HepG2 (cell line): Measurements from ENCODE around the gene NEURL4. TPM values are rescaled to one million over a fixed set of nuclear protein-coding genes. Genes with fewer than 3 reads are reported as not detected.

ENCODE experiments used
- ARHGAP35 ChIP-seq: sonication (generic); formaldehyde crosslinking; IDR thresholded peaks from 2 replicates; pipeline ENCODE4 v1.9.0; 2022; ENCODE audit warnings: mild to moderate bottlenecking, inconsistent platforms, moderate library complexity, missing genetic modification reagents, borderline replicate concordance
- CBX5 ChIP-seq: sonication (generic); formaldehyde crosslinking; IDR thresholded peaks from 2 replicates; pipeline ENCODE4 v1.4.0; 2020; ENCODE audit warnings: missing genetic modification reagents, borderline replicate concordance
- EED ChIP-seq: sonication (generic); formaldehyde crosslinking; IDR thresholded peaks from 2 replicates; pipeline ENCODE4 v1.5.0; 2020; ENCODE audit warnings: mild to moderate bottlenecking, missing genetic modification reagents
- GABPA ChIP-seq, 2 experiments: IDR thresholded peaks; 2 replicates each; pipeline ENCODE4 v1.6.1; 2011 to 2016; ENCODE audit warnings: low read depth in 2 of 2, low read length in 1 of 2, missing biosample characterization in 1 of 2, missing genetic modification characterization in 1 of 2
- HNRNPH1 ChIP-seq: fragments of 200-400 bp; formaldehyde crosslinking; optimal IDR thresholded peaks from 2 replicates; pipeline ENCODE3; 2017; ENCODE audit warnings: mild to moderate bottlenecking, low read depth, low read length
- ISX ChIP-seq: sonication (generic); formaldehyde crosslinking; conservative IDR thresholded peaks from 2 replicates; pipeline ENCODE4 v1.5.0; 2020; ENCODE audit warnings: missing genetic modification reagents
- KLF13 ChIP-seq: sonication (generic); formaldehyde crosslinking; IDR thresholded peaks from 2 replicates; pipeline ENCODE4 v1.4.0; 2020; ENCODE audit warnings: mild to moderate bottlenecking, missing genetic modification reagents
- MAX ChIP-seq: IDR thresholded peaks from 2 replicates; pipeline ENCODE4 v1.6.1; 2012; ENCODE audit warnings: inconsistent platforms
- MLLT10 ChIP-seq: sonication (generic); formaldehyde crosslinking; IDR thresholded peaks from 2 replicates; pipeline ENCODE4 v1.4.0; 2020; ENCODE audit warnings: missing genetic modification reagents
- MYNN ChIP-seq: sonication (generic); formaldehyde crosslinking; IDR thresholded peaks from 2 replicates; pipeline ENCODE4 v1.4.0; 2020; ENCODE audit warnings: mild to moderate bottlenecking, low read depth, missing genetic modification reagents
- PAX8 ChIP-seq: sonication (generic); formaldehyde crosslinking; IDR thresholded peaks from 2 replicates; pipeline ENCODE4 v1.8.0; 2022; ENCODE audit warnings: mild to moderate bottlenecking, missing genetic modification reagents, borderline replicate concordance
- POGZ ChIP-seq: sonication (generic); formaldehyde crosslinking; IDR thresholded peaks from 2 replicates; pipeline ENCODE4 v1.4.0; 2020; ENCODE audit warnings: mild to moderate bottlenecking, missing genetic modification reagents
- POLR2G ChIP-seq: fragments of 200-400 bp; formaldehyde crosslinking; IDR thresholded peaks from 2 replicates; pipeline ENCODE4 v1.6.1; 2018; ENCODE audit warnings: mild to moderate bottlenecking, low read depth, low read length, moderate library complexity
- SUZ12 ChIP-seq: fragments of 150-350 bp; IDR thresholded peaks from 2 replicates; pipeline ENCODE4 v1.6.1; 2014; ENCODE audit warnings: low read depth, low read length
- TERF1 ChIP-seq: sonication (generic); formaldehyde crosslinking; IDR thresholded peaks from 2 replicates; pipeline ENCODE4 v1.8.0; 2022; ENCODE audit warnings: mild to moderate bottlenecking, missing genetic modification reagents, moderate library complexity
- TGIF2 ChIP-seq: IDR thresholded peaks from 2 replicates; pipeline ENCODE4 v1.6.1; 2016; ENCODE audit warnings: control low read depth, missing compliant biosample characterization
- U2AF2 ChIP-seq: fragments of 200-400 bp; formaldehyde crosslinking; IDR thresholded peaks from 2 replicates; pipeline ENCODE4 v1.6.1; 2017; ENCODE audit warnings: low read depth, mild to moderate bottlenecking, low read length
- YEATS2 ChIP-seq: sonication (generic); formaldehyde crosslinking; IDR thresholded peaks from 2 replicates; pipeline ENCODE4 v1.4.0; 2020; ENCODE audit warnings: missing genetic modification reagents, borderline replicate concordance
- YY1 ChIP-seq: IDR thresholded peaks from 2 replicates; pipeline ENCODE4 v1.6.1; 2011; ENCODE audit warnings: low read length, low read depth, moderate library complexity, mild to moderate bottlenecking; ENCODE audit not compliant: insufficient read depth, insufficient replicate concordance
- ZFAT ChIP-seq: sonication (generic); formaldehyde crosslinking; conservative IDR thresholded peaks from 2 replicates; pipeline ENCODE4 v1.8.1; 2023; ENCODE audit warnings: missing genetic modification reagents, inconsistent platforms
- ZNF260 ChIP-seq: sonication (generic); formaldehyde crosslinking; IDR thresholded peaks from 2 replicates; pipeline ENCODE4 v1.4.0; 2020; ENCODE audit warnings: missing genetic modification reagents, low read depth, mild to moderate bottlenecking, borderline replicate concordance
- ZNF296 ChIP-seq: sonication (generic); formaldehyde crosslinking; conservative IDR thresholded peaks from 2 replicates; pipeline ENCODE4 v1.5.0; 2020; ENCODE audit warnings: mild to moderate bottlenecking, missing genetic modification reagents
- ZNF335 ChIP-seq: sonication (generic); formaldehyde crosslinking; IDR thresholded peaks from 2 replicates; pipeline ENCODE4 v1.4.0; 2020; ENCODE audit warnings: missing genetic modification reagents
- ZNF574 ChIP-seq: sonication (generic); formaldehyde crosslinking; IDR thresholded peaks from 2 replicates; pipeline ENCODE4 v1.4.0; 2020; ENCODE audit warnings: missing genetic modification reagents
- ZNF614 ChIP-seq: IDR thresholded peaks from 2 replicates; pipeline ENCODE4 v1.6.1; 2018; ENCODE audit warnings: missing biosample characterization, missing genetic modification reagents, inconsistent platforms, borderline replicate concordance
- ZNF678 ChIP-seq: sonication (generic); formaldehyde crosslinking; IDR thresholded peaks from 2 replicates; pipeline ENCODE4 v1.4.0; 2020; ENCODE audit warnings: mild to moderate bottlenecking, missing genetic modification reagents
- ZSCAN22 ChIP-seq: sonication (generic); formaldehyde crosslinking; IDR thresholded peaks from 2 replicates; pipeline ENCODE4 v1.4.0; 2020; ENCODE audit warnings: mild to moderate bottlenecking, missing genetic modification reagents
- polyA plus RNA-seq, 8 experiments: library from polyadenylated mRNA; depleted of rRNA in 3 of 8; stranded (reverse) in 7 of 8; unstranded in 1 of 8; fragments of >200 nt; fragmentation: Illumina TruSeq in 4 of 8; extraction: Trizol in 4 of 8; gene quantifications; 2 replicates each; pipeline versions ENCODE4 v1.2.1 to v1.2.3, GENCODE V29; 2011 to 2016; ENCODE audit warnings: low read depth in 4 of 8, missing spikeins in 1 of 8, mixed read lengths in 1 of 8; ENCODE audit not compliant: insufficient read depth in 1 of 8
- total RNA-seq, 5 experiments: library from RNA; depleted of rRNA; stranded (reverse); fragments of >200 nt; fragmentation: Illumina TruSeq; extraction: Trizol; gene quantifications; 2 replicates each; pipeline ENCODE4 v1.2.3, GENCODE V29; 2016; ENCODE audit warnings: low read depth in 1 of 5

The NEURL4 gene
- total and polyA plus RNA-seq, 2 of the 13 experiments (the other 11 are each of a cell fraction or from before 2014, with no cell fraction given) = 14.8 to 15.7 TPM

GRCh38 chr17:7281074-7281952, 47.8 kb downstream of the NEURL4 start, which contains the start of gene SLC2A4 (continued):
- no peak for TF ChIP-seq KLF13 (CRISPR knock-in tag)
- TF ChIP-seq EED = no peak
- no peak for TF ChIP-seq ZNF296 (CRISPR knock-in tag)
- 0 out of 2 replicates have a peak, but pooled peaks have one; percentile 28 for TF ChIP-seq POLR2G
- no peak for TF ChIP-seq ARHGAP35 (CRISPR knock-in tag)
- TF ChIP-seq MLLT10 (CRISPR knock-in tag) = no peak
- no peak for TF ChIP-seq PAX8 (CRISPR knock-in tag)
- TF ChIP-seq YEATS2 (CRISPR knock-in tag) = 0 out of 2 replicates have a peak, but pooled peaks have one; percentile 6
- no peak for TF ChIP-seq TERF1 (CRISPR knock-in tag)
- peak; percentile 83 for TF ChIP-seq MAX
- TF ChIP-seq ZNF335 (CRISPR knock-in tag) = no peak
- TF ChIP-seq ZNF260 (CRISPR knock-in tag) = no peak
- no peak; the same call in 1 of the 2 replicates for TF ChIP-seq POGZ (CRISPR knock-in tag)
- no peak for TF ChIP-seq YY1
- TF ChIP-seq TGIF2 (CRISPR knock-in tag) = no peak
- no peak for TF ChIP-seq ZFAT
- TF ChIP-seq ZSCAN22 = no peak
- no peak for TF ChIP-seq GABPA (IDR thresholded peaks at IDR 0.05; ENCODE audit: low read depth, low read length)
- TF ChIP-seq GABPA (CRISPR knock-in tag; IDR thresholded peaks at IDR 0.05; ENCODE audit: low read depth) = no peak
- TF ChIP-seq ZNF678 = no peak
- no peak for TF ChIP-seq SUZ12
- TF ChIP-seq ZNF614 (CRISPR knock-in tag) = no peak
- no peak for TF ChIP-seq ISX (CRISPR knock-in tag)
- TF ChIP-seq U2AF2 = no peak
- no peak for TF ChIP-seq MYNN (CRISPR knock-in tag)
- no peak for TF ChIP-seq ZNF574 (CRISPR knock-in tag)
- TF ChIP-seq CBX5 = no peak
- peak; percentile 6 for TF ChIP-seq HNRNPH1
